ENCODE measurements around the gene BSN. TPM values are rescaled to one million over a fixed set of nuclear protein-coding genes. Genes with fewer than 3 reads are reported as not detected.

BSN gene
- polyA plus RNA-seq, 1 donor (not counting 4 experiments of a cell fraction or from before 2014, with no cell fraction given): under 0.01 TPM

- no peaks in the 10 kb centered on the region for H3K4me1 ChIP-seq (ENCODE audit: control insufficient read depth, extremely low read depth, insufficient read depth, low read length)
- H3K27me3 ChIP-seq (ENCODE audit: control insufficient read depth, extremely low read depth, insufficient read depth, low read length): no peaks in the 10 kb centered on the region
- no peak overlapping the region for H2AFZ ChIP-seq (ENCODE audit: control insufficient read depth, low read length)
- DNase-seq (ENCODE audit: low read depth, low spot score) (no peak), FAIRE-seq (no peak)
- no peaks in the 10 kb centered on the region for H3K79me2 ChIP-seq (ENCODE audit: control insufficient read depth, insufficient read depth, low read length)
- dilution Hi-C loops (cut with MboI; ENCODE audit: extremely low pct_ligation_motif_present, low sequenced_read_pairs): no loop called here
- TF ChIP-seq EZH2 (IDR thresholded peaks at IDR 0.05; ENCODE audit: low read length): no peak
- TF ChIP-seq CTCF (optimal IDR thresholded peaks at IDR 0.05 in 1 of 3, IDR thresholded peaks at IDR 0.05 in 1 of 3, conservative IDR thresholded peaks at IDR 0.05 in 1 of 3; ENCODE audit: extremely low read depth in 1 of 3, insufficient read depth in 2 of 3, low read length in 3 of 3): no peak
- no peaks in the 10 kb centered on the region for H3K36me3 ChIP-seq (ENCODE audit: control insufficient read depth in 2 of 2, extremely low read depth in 1 of 2, insufficient read depth in 2 of 2, low read length in 2 of 2)
- H3K9me1 ChIP-seq (ENCODE audit: control insufficient read depth, extremely low read depth, insufficient read depth, low read length): no peaks in the 10 kb centered on the region
- H3K27ac ChIP-seq (ENCODE audit: control insufficient read depth, insufficient read depth, low read length): no peak overlapping the region
- H3K4me3 ChIP-seq (ENCODE audit: control insufficient read depth in 2 of 3, extremely low read depth in 1 of 3, insufficient read depth in 2 of 3, low read depth in 1 of 3, low read length in 3 of 3): no peak overlapping the region
- H3K4me2 ChIP-seq (ENCODE audit: control insufficient read depth, extremely low read depth, insufficient read depth, low read depth, low read length): no peak overlapping the region
- H4K20me1 ChIP-seq (ENCODE audit: control insufficient read depth, extremely low read depth, insufficient read depth, low read length): no peaks in the 10 kb centered on the region
- H3K9ac ChIP-seq (ENCODE audit: control insufficient read depth, extremely low read depth, insufficient read depth, low read length): no peak overlapping the region
- H3K9me3 ChIP-seq (ENCODE audit: control insufficient read depth, low read depth, low read length): no peaks in the 10 kb centered on the region
Measured at GRCh38 chr3:49617390-49618013, 63.2 kb downstream of the BSN start.

GRCh38 chr3:49618412-49618811, 64.1 kb downstream of the BSN start:
- Histone ChIP-seq H3K9me3 (ENCODE audit: control insufficient read depth, low read depth, low read length) (no peaks in the 10 kb centered on the region), H3K27ac (ENCODE audit: control insufficient read depth, insufficient read depth, low read length) (no peak overlapping the region), H3K4me2 (ENCODE audit: control insufficient read depth, extremely low read depth, insufficient read depth, low read depth, low read length) (no peak overlapping the region), H3K36me3 (ENCODE audit: control insufficient read depth in 2 of 2, extremely low read depth in 1 of 2, insufficient read depth in 2 of 2, low read length in 2 of 2) (no peaks in the 10 kb centered on the region), H3K4me3 (ENCODE audit: control insufficient read depth in 2 of 3, extremely low read depth in 1 of 3, insufficient read depth in 2 of 3, low read depth in 1 of 3, low read length in 3 of 3) (no peak overlapping the region), H3K27me3 (ENCODE audit: control insufficient read depth, extremely low read depth, insufficient read depth, low read length) (no peaks in the 10 kb centered on the region), H3K9me1 (ENCODE audit: control insufficient read depth, extremely low read depth, insufficient read depth, low read length) (no peaks in the 10 kb centered on the region), H3K4me1 (ENCODE audit: control insufficient read depth, extremely low read depth, insufficient read depth, low read length) (no peaks in the 10 kb centered on the region), H4K20me1 (ENCODE audit: control insufficient read depth, extremely low read depth, insufficient read depth, low read length) (no peaks in the 10 kb centered on the region), H3K79me2 (ENCODE audit: control insufficient read depth, insufficient read depth, low read length) (no peaks in the 10 kb centered on the region), H3K9ac (ENCODE audit: control insufficient read depth, extremely low read depth, insufficient read depth, low read length) (no peak overlapping the region), H2AFZ (ENCODE audit: control insufficient read depth, low read length) (no peak overlapping the region)
- dilution Hi-C loops (cut with MboI; ENCODE audit: extremely low pct_ligation_motif_present, low sequenced_read_pairs): no loop called here
- no peak for DNase-seq (ENCODE audit: low read depth, low spot score)
- no peak for FAIRE-seq
- TF ChIP-seq EZH2 (IDR thresholded peaks at IDR 0.05; ENCODE audit: low read length) (no peak), CTCF (optimal IDR thresholded peaks at IDR 0.05 in 1 of 3, IDR thresholded peaks at IDR 0.05 in 1 of 3, conservative IDR thresholded peaks at IDR 0.05 in 1 of 3; ENCODE audit: extremely low read depth in 1 of 3, insufficient read depth in 2 of 3, low read length in 3 of 3) (no peak)
